H1 (cell line): ENCODE data around the gene MBD3. TPM values are rescaled to one million over a fixed set of nuclear protein-coding genes. Genes with fewer than 3 reads are reported as not detected.

ENCODE experiments used
- CTCF ChIA-PET: fragments of 300-600 bp; sonication (Branson Sonifier 250); formaldehyde crosslinking; loops from one replicate; lab custom pipeline; 2021; ENCODE audit not compliant: partially characterized antibody; lab: Charles Lee
- POLR2A ChIA-PET: fragments of 300-600 bp; sonication (Branson Sonifier 250); formaldehyde crosslinking; loops from one replicate; lab custom pipeline; 2021; ENCODE audit warnings: inconsistent platforms; ENCODE audit not compliant: partially characterized antibody; lab: Charles Lee
- DNase-seq, 2 experiments: peaks; one replicate each; pipeline versions ENCODE4 v3.0.0 to v3.0.0-alpha.2; 2010 to 2022; ENCODE audit warnings: low spot score in 2 of 2, low read depth in 1 of 2, mixed read lengths in 1 of 2
- FAIRE-seq: peaks from 2 replicates; lab custom pipeline; 2011; peaks lifted over from hg19 to GRCh38; lab: Jason Lieb, UNC
- H2AFZ ChIP-seq: 2 replicates; pipeline ENCODE4 v1.8.1; 2012; ENCODE audit warnings: low read length, inconsistent platforms
- H2AK5ac ChIP-seq: 2 replicates; pipeline ENCODE4 v1.6.1; 2013; ENCODE audit warnings: low read depth, low read length
- H2BK120ac ChIP-seq: replicated peaks from 2 replicates; pipeline ENCODE3; 2013; ENCODE audit warnings: low read depth, low read length, inconsistent platforms
- H2BK12ac ChIP-seq: 2 replicates; pipeline ENCODE4 v1.6.1; 2013; ENCODE audit warnings: low read depth, low read length
- H2BK15ac ChIP-seq: 2 replicates; pipeline ENCODE4 v1.6.1; 2013; ENCODE audit warnings: low read length
- H2BK20ac ChIP-seq: 2 replicates; pipeline ENCODE4 v1.6.1; 2013; ENCODE audit warnings: low read length
- H2BK5ac ChIP-seq: 2 replicates; pipeline ENCODE4 v1.6.1; 2013; ENCODE audit warnings: low read depth, low read length
- H3K14ac ChIP-seq: 2 replicates; pipeline ENCODE4 v1.6.1; 2013; ENCODE audit warnings: inconsistent platforms; ENCODE audit not compliant: insufficient read length
- H3K18ac ChIP-seq: 2 replicates; pipeline ENCODE4 v1.6.1; 2013; ENCODE audit warnings: low read length; ENCODE audit errors: extremely low read depth
- H3K23ac ChIP-seq: 2 replicates; pipeline ENCODE4 v1.6.1; 2013; ENCODE audit warnings: inconsistent platforms; ENCODE audit not compliant: insufficient read length
- H3K23me2 ChIP-seq: 2 replicates; pipeline ENCODE4 v1.6.1; 2013; ENCODE audit warnings: low read depth, low read length
- H3K27ac ChIP-seq: 2 replicates; pipeline ENCODE4 v1.6.1; 2011; ENCODE audit warnings: low read depth, low read length, inconsistent platforms
- H3K27me3 ChIP-seq, 4 experiments: replicated peaks in 1 of 4; 1 replicate in 1 of 4; 2 replicates in 3 of 4; pipeline versions ENCODE4 v1.6.1 to v1.8.1; 2011 to 2013; ENCODE audit warnings: low read length in 3 of 4, mild to moderate bottlenecking in 3 of 4, inconsistent platforms in 2 of 4, mixed read lengths in 2 of 4, moderate library complexity in 1 of 4; ENCODE audit not compliant: control insufficient read depth in 3 of 4, insufficient read depth in 3 of 4; ENCODE audit errors: extremely low read depth in 1 of 4
- H3K36me3 ChIP-seq, 4 experiments: 2 replicates each; pipeline versions ENCODE4 v1.6.1 to v1.8.1; 2011 to 2013; ENCODE audit warnings: mild to moderate bottlenecking in 4 of 4, low read length in 3 of 4, moderate library complexity in 2 of 4, control low read depth in 1 of 4, inconsistent platforms in 1 of 4; ENCODE audit not compliant: insufficient read depth in 4 of 4, control insufficient read depth in 2 of 4
- H3K4ac ChIP-seq: replicated peaks from 2 replicates; pipeline ENCODE3; 2013; ENCODE audit warnings: low read length, low read depth, mixed read lengths, inconsistent platforms; ENCODE audit not compliant: insufficient read length
- H3K4me1 ChIP-seq, 4 experiments: replicated peaks in 1 of 4; 1 replicate in 1 of 4; 2 replicates in 3 of 4; pipeline versions ENCODE4 v1.6.1 to v1.8.1; 2011 to 2013; ENCODE audit warnings: low read length in 3 of 4, inconsistent platforms in 2 of 4, mixed read lengths in 1 of 4; ENCODE audit not compliant: insufficient read depth in 4 of 4, control insufficient read depth in 3 of 4
- H3K4me2 ChIP-seq, 2 experiments: 2 replicates each; pipeline versions ENCODE4 v1.6.1 to v1.8.1; 2011 to 2013; ENCODE audit warnings: low read depth in 2 of 2, low read length in 2 of 2, control low read depth in 1 of 2, inconsistent platforms in 1 of 2, mild to moderate bottlenecking in 1 of 2; ENCODE audit not compliant: insufficient read depth in 1 of 2
- H3K4me3 ChIP-seq, 4 experiments: fragments of 200-600, 300-600 bp in 1 of 4; sonication (generic), shearing (Covaris generic), sonication (Bioruptor Twin) in 1 of 4; 2 replicates each; pipeline versions ENCODE4 v1.5.1 to v1.8.1; 2011 to 2016; ENCODE audit warnings: low read length in 4 of 4, low read depth in 3 of 4, control low read depth in 2 of 4, inconsistent platforms in 2 of 4, mild to moderate bottlenecking in 2 of 4, mixed read lengths in 1 of 4, moderate library complexity in 1 of 4; ENCODE audit not compliant: insufficient read depth in 2 of 4; ENCODE audit errors: extremely low read depth in 1 of 4
- H3K56ac ChIP-seq: replicated peaks from 2 replicates; pipeline ENCODE3; 2013; ENCODE audit warnings: low read depth, mild to moderate bottlenecking, mixed read lengths, low read length, inconsistent platforms; ENCODE audit not compliant: insufficient read length
- H3K79me1 ChIP-seq: 2 replicates; pipeline ENCODE4 v1.6.1; 2013; ENCODE audit warnings: low read depth, low read length, control low read depth
- H3K79me2 ChIP-seq, 2 experiments: 2 replicates each; pipeline versions ENCODE4 v1.6.1 to v1.8.1; 2012 to 2013; ENCODE audit warnings: low read length in 2 of 2, mild to moderate bottlenecking in 2 of 2, inconsistent platforms in 1 of 2; ENCODE audit not compliant: insufficient read depth in 2 of 2, control insufficient read depth in 1 of 2
- H3K9ac ChIP-seq, 4 experiments: replicated peaks in 1 of 4; 1 replicate in 1 of 4; 2 replicates in 3 of 4; pipeline versions ENCODE4 v1.6.1 to v1.8.1; 2011 to 2013; ENCODE audit warnings: low read depth in 3 of 4, low read length in 3 of 4, control low read depth in 2 of 4, mild to moderate bottlenecking in 2 of 4, moderate library complexity in 2 of 4, inconsistent platforms in 1 of 4; ENCODE audit errors: extremely low read depth in 1 of 4
- H3K9me3 ChIP-seq, 2 experiments: 2 replicates each; pipeline versions ENCODE4 v1.6.1 to v1.8.1; 2012 to 2013; ENCODE audit warnings: mild to moderate bottlenecking in 2 of 2, moderate library complexity in 2 of 2, control low read depth in 1 of 2, inconsistent platforms in 1 of 2, low read depth in 1 of 2, low read length in 1 of 2, mixed read lengths in 1 of 2; ENCODE audit not compliant: insufficient read depth in 2 of 2
- H4K20me1 ChIP-seq, 2 experiments: replicated peaks in 1 of 2; 2 replicates each; pipeline versions ENCODE3 to v1.8.1; 2011 to 2013; ENCODE audit warnings: inconsistent platforms in 2 of 2, low read length in 2 of 2, mild to moderate bottlenecking in 1 of 2; ENCODE audit not compliant: insufficient read depth in 2 of 2, control insufficient read depth in 1 of 2
- H4K5ac ChIP-seq: 2 replicates; pipeline ENCODE4 v1.6.1; 2013; ENCODE audit warnings: low read length, low read depth, mixed read lengths, inconsistent platforms; ENCODE audit not compliant: insufficient read length
- H4K8ac ChIP-seq: 2 replicates; pipeline ENCODE4 v1.8.0; 2013; ENCODE audit warnings: mild to moderate bottlenecking, moderate library complexity, low read length, inconsistent platforms; ENCODE audit not compliant: insufficient read depth; ENCODE audit errors: extremely low read depth
- H4K91ac ChIP-seq: replicated peaks from 2 replicates; pipeline ENCODE3; 2013; ENCODE audit warnings: low read length, mixed read lengths, inconsistent platforms; ENCODE audit not compliant: insufficient read length
- GTF2F1 ChIP-seq: IDR thresholded peaks from 2 replicates; pipeline ENCODE4 v1.6.1; 2012; ENCODE audit warnings: low read depth, low read length, improper control_type of control experiment, borderline replicate concordance
- YY1 ChIP-seq: IDR thresholded peaks from 2 replicates; pipeline ENCODE4 v1.6.1; 2011; ENCODE audit warnings: low read depth, mild to moderate bottlenecking, low read length
- WGBS, 2 experiments: shearing (Covaris generic) in 1 of 2; methylation state at CpG; one replicate each; pipeline versions ENCODE4 v1.1.6 to v1.1.7; 2013 to 2015; ENCODE audit warnings: low lambda C conversion rate in 2 of 2, mixed read lengths in 2 of 2, inconsistent platforms in 1 of 2, low coverage in 1 of 2, missing lambda C conversion rate in 1 of 2; ENCODE audit not compliant: insufficient replicate concordance in 2 of 2, insufficient coverage in 1 of 2, insufficient read length in 1 of 2; ENCODE audit errors: extremely low coverage in 1 of 2, missing lambda C conversion rate in 1 of 2; 5-methylcytosine and 5-hydroxymethylcytosine counted together
- polyA plus RNA-seq, 7 experiments: library from polyadenylated mRNA; depleted of rRNA in 3 of 7; stranded (reverse) in 5 of 7; unstranded in 2 of 7; fragments of >200 nt in 5 of 7; fragments of 200-250 nt in 2 of 7; gene quantifications; 1 replicate in 5 of 7; 2 replicates in 1 of 7; 4 replicates in 1 of 7; pipeline versions ENCODE4 v1.2.1 to v1.2.3, GENCODE V29; 2011 to 2013; ENCODE audit warnings: missing spikeins in 2 of 7, mixed read lengths in 2 of 7
- total RNA-seq: library from RNA; stranded (reverse); fragmentation: NEBNext Ultra II Directional; extraction: Animal tissue kit (Norgen Biotek cat#: 25700); gene quantifications from 2 replicates; pipeline ENCODE4 v1.2.1, GENCODE V29; 2021

The MBD3 gene
- total and polyA plus RNA-seq, 2 of the 8 experiments (the other 6 are each of a cell fraction or from before 2014, with no cell fraction given), result 88.2 to 110 TPM

GRCh38 chr19:1575323-1576241, 17.1 kb downstream of the MBD3 start:
- H2AFZ ChIP-seq, result no peak overlapping the region
- H2AK5ac ChIP-seq, result no peak overlapping the region
- H3K23me2 ChIP-seq, result no peaks in the 10 kb centered on the region
- peaks cover 5 to 34% (median 22%) of the 10 kb centered on the region in 4 experiments; a peak in 6 of 8 replicates for H3K36me3 ChIP-seq
- no peaks in the 10 kb centered on the region for H3K79me2 ChIP-seq
- no peak overlapping the region for H3K27ac ChIP-seq
- H4K20me1 ChIP-seq, result peaks cover 0 to 14% of the 10 kb centered on the region in 2 experiments
- no peak for DNase-seq
- H3K4ac ChIP-seq, result no peak overlapping the region
- no peak overlapping the region for H2BK15ac ChIP-seq
- FAIRE-seq, result no peak
- no peak overlapping the region for H2BK120ac ChIP-seq
- H4K91ac ChIP-seq, result no peak overlapping the region
- no peaks in the 10 kb centered on the region for H3K4me1 ChIP-seq
- 86% methylated on average over 18 of the region's 22 CpGs; no CpG with 5 or more reads in 1 of the 2 experiments for WGBS, 2 experiments
- H3K18ac ChIP-seq, result no peak overlapping the region
- no peak overlapping the region for H3K4me2 ChIP-seq
- no peaks in the 10 kb centered on the region for H3K9me3 ChIP-seq
- H4K5ac ChIP-seq, result no peak overlapping the region
- ChIA-PET CTCF (interaction anchor here (0.5 to 4.5 kb wide), 4 partner anchors 10 to 32 kb away, joined by 3 to 25 read pairs (median 4); no protein-coding TSS in a partner anchor), POLR2A (interaction anchor here (0.6 to 8.8 kb wide), 11 partner anchors 8 to 306 kb away, joined by 3 to 148 read pairs (median 4); partner anchors contain the start of genes CIRBP, MBD3 and MEX3D)
- TF ChIP-seq GTF2F1 (no peak), YY1 (no peak)
- no peak overlapping the region for H3K23ac ChIP-seq
- peaks cover 0 to 7% (median 1%) of the 10 kb centered on the region in 4 experiments; a peak in 2 of 7 replicates for H3K27me3 ChIP-seq
- no peak overlapping the region for H3K14ac ChIP-seq
- no peak overlapping the region for H2BK5ac ChIP-seq
- H3K4me3 ChIP-seq, result no peak overlapping the region
- no peaks in the 10 kb centered on the region; the same call in 1 of the 2 replicates for H3K79me1 ChIP-seq
- H2BK20ac ChIP-seq, result no peak overlapping the region
- no peak overlapping the region for H2BK12ac ChIP-seq
- H3K56ac ChIP-seq, result no peak overlapping the region
- no peak overlapping the region; the same call in 1 of the 2 replicates for H4K8ac ChIP-seq
- no peak overlapping the region for H3K9ac ChIP-seq
